Measurements from ENCODE around the gene FAM240B. TPM values are rescaled to one million over a fixed set of nuclear protein-coding genes. Genes with fewer than 3 reads are reported as not detected.

FAM240B gene
- total and polyA plus RNA-seq, 2 of the 13 experiments (the other 11 are each of a cell fraction or from before 2014, with no cell fraction given): not detected

DNA sequence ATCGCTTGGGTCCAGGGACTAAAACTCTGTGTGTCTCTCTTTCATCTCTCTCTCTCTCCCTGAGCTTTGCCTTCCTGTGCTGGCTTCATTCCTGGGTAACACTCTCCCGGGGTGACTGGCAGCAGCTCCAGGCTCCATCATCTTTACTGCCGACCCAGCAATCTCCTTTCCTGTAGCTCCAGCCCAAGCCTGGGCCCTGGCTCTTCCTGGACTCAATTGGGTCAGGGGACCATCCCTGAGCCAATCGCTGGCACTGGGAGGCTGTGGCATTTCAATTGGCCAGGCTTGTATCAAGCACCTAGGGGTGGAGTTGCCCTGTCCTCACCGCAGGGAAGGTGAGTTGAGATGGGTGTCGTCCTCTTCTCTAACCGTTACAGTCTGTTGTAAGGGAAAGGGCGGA is 31.9 kb downstream of the FAM240B start:
- WGBS (ENCODE audit: low lambda C conversion rate): 48% methylated on average over 5 of the region's 8 CpGs
- Histone ChIP-seq H4K20me1 (ENCODE audit: insufficient read depth, low read length) (no peaks in the 10 kb centered on the region), H3K36me3 (replicated peaks in 1 of 2; ENCODE audit: control insufficient read depth in 1 of 2, insufficient read depth in 2 of 2, low read length in 2 of 2) (no peaks in the 10 kb centered on the region), H3K4me3 (replicated peaks in 1 of 3; ENCODE audit: insufficient read depth in 1 of 3, low read depth in 2 of 3, low read length in 3 of 3) (no peak overlapping the region), H2AFZ (ENCODE audit: low read length) (no peak overlapping the region), H3K27me3 (ENCODE audit: control insufficient read depth in 1 of 2, insufficient read depth in 2 of 2, low read length in 2 of 2) (peaks cover 0 to 48% of the 10 kb centered on the region in 2 experiments), H3K4me1 (ENCODE audit: insufficient read depth, low read length) (peaks cover 7% of the 10 kb centered on the region), H3K4me2 (ENCODE audit: low read depth, low read length) (peak overlapping the region; percentile 64; the same call in 1 of the 2 replicates), H3K9me3 (ENCODE audit: low read length) (no peaks in the 10 kb centered on the region), H3K79me2 (ENCODE audit: insufficient read depth, low read length) (no peaks in the 10 kb centered on the region), H3K27ac (ENCODE audit: extremely low read length, insufficient read depth, low read length) (no peak overlapping the region), H3K9ac (ENCODE audit: insufficient read depth, low read depth, low read length) (no peak overlapping the region)
- ATAC-seq (peak; percentile 29), FAIRE-seq (no peak), DNase-seq (ENCODE audit: low spot score) (no peak)
- ChIA-PET CTCF (ENCODE audit: low intra/inter-chr PET ratio, low total read pairs) (no interaction called here), POLR2A (no interaction called here)
- intact Hi-C loops (cut with micrococcal nuclease; ENCODE audit: unreplicated experiment) (no loop called here), in situ Hi-C loops (cut with HindIII; ENCODE audit: extremely low pct_ligation_motif_present, low pct_unique_long_range_greater_than_20kb) (no loop called here)
- BruUV-seq (replicated peaks): no TSS peak
- no peak for TF ChIP-seq KDM1A (CRISPR knock-in tag; IDR thresholded peaks at IDR 0.05)
- TF ChIP-seq RXRB (CRISPR knock-in tag; IDR thresholded peaks at IDR 0.05; ENCODE audit: borderline replicate concordance): no peak
- TF ChIP-seq ZNF737 (CRISPR knock-in tag; IDR thresholded peaks at IDR 0.05; ENCODE audit: borderline replicate concordance): no peak
- no peak for TF ChIP-seq RFXANK (CRISPR knock-in tag; IDR thresholded peaks at IDR 0.05)
- TF ChIP-seq NBN (conservative IDR thresholded peaks at IDR 0.05): no peak
- TF ChIP-seq RARA (CRISPR knock-in tag; IDR thresholded peaks at IDR 0.05): no peak
- no peak for TF ChIP-seq PHF5A (CRISPR knock-in tag; IDR thresholded peaks at IDR 0.05; ENCODE audit: low read depth, unreplicated experiment)
- TF ChIP-seq TBX2 (CRISPR knock-in tag; IDR thresholded peaks at IDR 0.05; ENCODE audit: borderline replicate concordance): no peak
- no peak for TF ChIP-seq SMC3 (IDR thresholded peaks at IDR 0.05; ENCODE audit: low read length)
- TF ChIP-seq ZNF768 (CRISPR knock-in tag; IDR thresholded peaks at IDR 0.05): no peak
- TF ChIP-seq ZBTB20 (CRISPR knock-in tag; IDR thresholded peaks at IDR 0.05; ENCODE audit: borderline replicate concordance, low read depth): no peak
- TF ChIP-seq, protein P1, sequence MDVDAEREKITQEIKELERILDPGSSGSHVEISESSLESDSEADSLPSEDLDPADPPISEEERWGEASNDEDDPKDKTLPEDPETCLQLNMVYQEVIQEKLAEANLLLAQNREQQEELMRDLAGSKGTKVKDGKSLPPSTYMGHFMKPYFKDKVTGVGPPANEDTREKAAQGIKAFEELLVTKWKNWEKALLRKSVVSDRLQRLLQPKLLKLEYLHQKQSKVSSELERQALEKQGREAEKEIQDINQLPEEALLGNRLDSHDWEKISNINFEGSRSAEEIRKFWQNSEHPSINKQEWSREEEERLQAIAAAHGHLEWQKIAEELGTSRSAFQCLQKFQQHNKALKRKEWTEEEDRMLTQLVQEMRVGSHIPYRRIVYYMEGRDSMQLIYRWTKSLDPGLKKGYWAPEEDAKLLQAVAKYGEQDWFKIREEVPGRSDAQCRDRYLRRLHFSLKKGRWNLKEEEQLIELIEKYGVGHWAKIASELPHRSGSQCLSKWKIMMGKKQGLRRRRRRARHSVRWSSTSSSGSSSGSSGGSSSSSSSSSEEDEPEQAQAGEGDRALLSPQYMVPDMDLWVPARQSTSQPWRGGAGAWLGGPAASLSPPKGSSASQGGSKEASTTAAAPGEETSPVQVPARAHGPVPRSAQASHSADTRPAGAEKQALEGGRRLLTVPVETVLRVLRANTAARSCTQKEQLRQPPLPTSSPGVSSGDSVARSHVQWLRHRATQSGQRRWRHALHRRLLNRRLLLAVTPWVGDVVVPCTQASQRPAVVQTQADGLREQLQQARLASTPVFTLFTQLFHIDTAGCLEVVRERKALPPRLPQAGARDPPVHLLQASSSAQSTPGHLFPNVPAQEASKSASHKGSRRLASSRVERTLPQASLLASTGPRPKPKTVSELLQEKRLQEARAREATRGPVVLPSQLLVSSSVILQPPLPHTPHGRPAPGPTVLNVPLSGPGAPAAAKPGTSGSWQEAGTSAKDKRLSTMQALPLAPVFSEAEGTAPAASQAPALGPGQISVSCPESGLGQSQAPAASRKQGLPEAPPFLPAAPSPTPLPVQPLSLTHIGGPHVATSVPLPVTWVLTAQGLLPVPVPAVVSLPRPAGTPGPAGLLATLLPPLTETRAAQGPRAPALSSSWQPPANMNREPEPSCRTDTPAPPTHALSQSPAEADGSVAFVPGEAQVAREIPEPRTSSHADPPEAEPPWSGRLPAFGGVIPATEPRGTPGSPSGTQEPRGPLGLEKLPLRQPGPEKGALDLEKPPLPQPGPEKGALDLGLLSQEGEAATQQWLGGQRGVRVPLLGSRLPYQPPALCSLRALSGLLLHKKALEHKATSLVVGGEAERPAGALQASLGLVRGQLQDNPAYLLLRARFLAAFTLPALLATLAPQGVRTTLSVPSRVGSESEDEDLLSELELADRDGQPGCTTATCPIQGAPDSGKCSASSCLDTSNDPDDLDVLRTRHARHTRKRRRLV (CRISPR knock-in tag; IDR thresholded peaks at IDR 0.05): no peak
- TF ChIP-seq, protein P2, sequence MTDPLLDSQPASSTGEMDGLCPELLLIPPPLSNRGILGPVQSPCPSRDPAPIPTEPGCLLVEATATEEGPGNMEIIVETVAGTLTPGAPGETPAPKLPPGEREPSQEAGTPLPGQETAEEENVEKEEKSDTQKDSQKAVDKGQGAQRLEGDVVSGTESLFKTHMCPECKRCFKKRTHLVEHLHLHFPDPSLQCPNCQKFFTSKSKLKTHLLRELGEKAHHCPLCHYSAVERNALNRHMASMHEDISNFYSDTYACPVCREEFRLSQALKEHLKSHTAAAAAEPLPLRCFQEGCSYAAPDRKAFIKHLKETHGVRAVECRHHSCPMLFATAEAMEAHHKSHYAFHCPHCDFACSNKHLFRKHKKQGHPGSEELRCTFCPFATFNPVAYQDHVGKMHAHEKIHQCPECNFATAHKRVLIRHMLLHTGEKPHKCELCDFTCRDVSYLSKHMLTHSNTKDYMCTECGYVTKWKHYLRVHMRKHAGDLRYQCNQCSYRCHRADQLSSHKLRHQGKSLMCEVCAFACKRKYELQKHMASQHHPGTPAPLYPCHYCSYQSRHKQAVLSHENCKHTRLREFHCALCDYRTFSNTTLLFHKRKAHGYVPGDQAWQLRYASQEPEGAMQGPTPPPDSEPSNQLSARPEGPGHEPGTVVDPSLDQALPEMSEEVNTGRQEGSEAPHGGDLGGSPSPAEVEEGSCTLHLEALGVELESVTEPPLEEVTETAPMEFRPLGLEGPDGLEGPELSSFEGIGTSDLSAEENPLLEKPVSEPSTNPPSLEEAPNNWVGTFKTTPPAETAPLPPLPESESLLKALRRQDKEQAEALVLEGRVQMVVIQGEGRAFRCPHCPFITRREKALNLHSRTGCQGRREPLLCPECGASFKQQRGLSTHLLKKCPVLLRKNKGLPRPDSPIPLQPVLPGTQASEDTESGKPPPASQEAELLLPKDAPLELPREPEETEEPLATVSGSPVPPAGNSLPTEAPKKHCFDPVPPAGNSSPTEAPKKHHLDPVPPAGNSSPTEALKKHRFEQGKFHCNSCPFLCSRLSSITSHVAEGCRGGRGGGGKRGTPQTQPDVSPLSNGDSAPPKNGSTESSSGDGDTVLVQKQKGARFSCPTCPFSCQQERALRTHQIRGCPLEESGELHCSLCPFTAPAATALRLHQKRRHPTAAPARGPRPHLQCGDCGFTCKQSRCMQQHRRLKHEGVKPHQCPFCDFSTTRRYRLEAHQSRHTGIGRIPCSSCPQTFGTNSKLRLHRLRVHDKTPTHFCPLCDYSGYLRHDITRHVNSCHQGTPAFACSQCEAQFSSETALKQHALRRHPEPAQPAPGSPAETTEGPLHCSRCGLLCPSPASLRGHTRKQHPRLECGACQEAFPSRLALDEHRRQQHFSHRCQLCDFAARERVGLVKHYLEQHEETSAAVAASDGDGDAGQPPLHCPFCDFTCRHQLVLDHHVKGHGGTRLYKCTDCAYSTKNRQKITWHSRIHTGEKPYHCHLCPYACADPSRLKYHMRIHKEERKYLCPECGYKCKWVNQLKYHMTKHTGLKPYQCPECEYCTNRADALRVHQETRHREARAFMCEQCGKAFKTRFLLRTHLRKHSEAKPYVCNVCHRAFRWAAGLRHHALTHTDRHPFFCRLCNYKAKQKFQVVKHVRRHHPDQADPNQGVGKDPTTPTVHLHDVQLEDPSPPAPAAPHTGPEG (CRISPR knock-in tag; IDR thresholded peaks at IDR 0.05): no peak
- no peak for TF ChIP-seq TOE1 (CRISPR knock-in tag; IDR thresholded peaks at IDR 0.05)
- no peak for TF ChIP-seq ATAD3A (CRISPR knock-in tag; IDR thresholded peaks at IDR 0.05)
- no peak for TF ChIP-seq ZNF777 (CRISPR knock-in tag; IDR thresholded peaks at IDR 0.05)
